Endothelial cell of umbilical vein (primary cell): ENCODE results near the gene HOXC12. TPM values are rescaled to one million over a fixed set of nuclear protein-coding genes. Genes with fewer than 3 reads are reported as not detected.

ENCODE experiments used
- BruUV-seq: library from RNA; stranded (reverse); fragments of 400-500 nt; replicated peaks from 2 replicates; lab custom pipeline; 2021; lab: Mats Ljungman, UMichigan
- CTCF ChIA-PET: fragments of 300-600, 350-600 bp; sonication (Branson Sonifier 250); formaldehyde crosslinking; loops from one replicate; lab custom pipeline; 2021; ENCODE audit warnings: antibody characterized with exemption, inconsistent platforms; lab: Charles Lee
- POLR2A ChIA-PET: fragments of 300-600, 350-600 bp; sonication (Branson Sonifier 250); formaldehyde crosslinking; loops from one replicate; lab custom pipeline; 2021; ENCODE audit warnings: antibody characterized with exemption, inconsistent platforms; lab: Charles Lee
- DNase-seq: peaks from one replicate; pipeline ENCODE4 v3.0.0-alpha.2; 2011; ENCODE audit warnings: low read depth, low spot score
- FAIRE-seq: peaks from 2 replicates; lab custom pipeline; 2011; peaks lifted over from hg19 to GRCh38; lab: Jason Lieb, UNC
- H2AFZ ChIP-seq: 2 replicates; pipeline ENCODE4 v1.6.0; 2012; ENCODE audit warnings: low read depth, low read length, control low read depth, inconsistent platforms
- H3K27ac ChIP-seq: 2 replicates; pipeline ENCODE4 v1.5.1; 2011; ENCODE audit warnings: low read depth, mild to moderate bottlenecking, control low read depth, low read length, moderate library complexity; ENCODE audit not compliant: insufficient read depth
- H3K27me3 ChIP-seq, 2 experiments: 2 replicates each; pipeline versions ENCODE4 v1.6.0 to v1.6.1; 2011; ENCODE audit warnings: low read length in 2 of 2, mixed read lengths in 1 of 2; ENCODE audit not compliant: control insufficient read depth in 2 of 2, insufficient read depth in 2 of 2
- H3K36me3 ChIP-seq, 2 experiments: 2 replicates in 1 of 2; 3 replicates in 1 of 2; pipeline ENCODE4 v1.5.1; 2011; ENCODE audit warnings: low read length in 2 of 2, mild to moderate bottlenecking in 1 of 2, moderate library complexity in 1 of 2; ENCODE audit not compliant: control insufficient read depth in 2 of 2, insufficient read depth in 2 of 2; ENCODE audit errors: extremely low read depth in 1 of 2
- H3K4me1 ChIP-seq: 3 replicates; pipeline ENCODE4 v1.5.1; 2011; ENCODE audit warnings: mild to moderate bottlenecking, low read length; ENCODE audit not compliant: control insufficient read depth, insufficient read depth; ENCODE audit errors: extremely low read depth
- H3K4me2 ChIP-seq: 2 replicates; pipeline ENCODE4 v1.6.1; 2011; ENCODE audit warnings: low read length, control low read depth, mixed read lengths; ENCODE audit not compliant: insufficient read depth
- H3K4me3 ChIP-seq, 3 experiments: fragments of 200-600 bp in 1 of 3; sonication (generic), shearing (Covaris generic) in 1 of 3; replicated peaks in 1 of 3; 2 replicates each; pipeline ENCODE4 v1.5.1; 2011 to 2016; ENCODE audit warnings: control low read depth in 3 of 3, low read length in 3 of 3, mild to moderate bottlenecking in 2 of 3, inconsistent platforms in 1 of 3, low read depth in 1 of 3, moderate library complexity in 1 of 3; ENCODE audit not compliant: insufficient read depth in 1 of 3
- H3K79me2 ChIP-seq: 2 replicates; pipeline ENCODE4 v1.6.0; 2012; ENCODE audit warnings: low read length, inconsistent platforms; ENCODE audit not compliant: control insufficient read depth, insufficient read depth
- H3K9ac ChIP-seq: replicated peaks from 2 replicates; pipeline ENCODE3; 2011; ENCODE audit warnings: low read length, control low read depth; ENCODE audit not compliant: insufficient read depth; ENCODE audit errors: extremely low read depth
- H3K9me1 ChIP-seq: replicated peaks from 3 replicates; pipeline ENCODE4 v1.6.0; 2011; ENCODE audit warnings: mild to moderate bottlenecking, low read length; ENCODE audit not compliant: control insufficient read depth, insufficient read depth; ENCODE audit errors: extremely low read depth
- H3K9me3 ChIP-seq: replicated peaks from 2 replicates; pipeline ENCODE4 v1.5.1; 2012; ENCODE audit warnings: low read length, inconsistent platforms; ENCODE audit not compliant: control insufficient read depth, insufficient read depth
- H4K20me1 ChIP-seq: replicated peaks from 2 replicates; pipeline ENCODE3; 2011; ENCODE audit warnings: mild to moderate bottlenecking, low read length; ENCODE audit not compliant: control insufficient read depth, insufficient read depth; ENCODE audit errors: extremely low read depth
- EZH2 ChIP-seq: IDR thresholded peaks from 2 replicates; pipeline ENCODE4 v1.6.1; 2012; ENCODE audit warnings: borderline replicate concordance, low read depth, mild to moderate bottlenecking, moderate library complexity, low read length, inconsistent platforms; ENCODE audit not compliant: severe bottlenecking
- FOS ChIP-seq: IDR thresholded peaks from 2 replicates; pipeline ENCODE4 v1.6.1; 2011; ENCODE audit warnings: mild to moderate bottlenecking, low read length, moderate library complexity, borderline replicate concordance; ENCODE audit not compliant: insufficient read depth
- GATA2 ChIP-seq: IDR thresholded peaks from 2 replicates; pipeline ENCODE4 v1.7.0; 2011; ENCODE audit warnings: low read depth, mild to moderate bottlenecking, moderate library complexity, mixed read lengths, low read length; ENCODE audit not compliant: insufficient read length, insufficient read depth
- JUN ChIP-seq: IDR thresholded peaks from 2 replicates; pipeline ENCODE4 v1.6.1; 2011; ENCODE audit warnings: borderline replicate concordance, low read depth; ENCODE audit not compliant: insufficient read length, insufficient read depth
- MYC ChIP-seq: IDR thresholded peaks from one replicate; pipeline ENCODE4 v1.6.1; 2011; ENCODE audit warnings: mild to moderate bottlenecking, low read depth, low read length
- POLR2A ChIP-seq: IDR thresholded peaks from 2 replicates; pipeline ENCODE4 v1.6.1; 2012; ENCODE audit warnings: low read depth, mild to moderate bottlenecking, control low read depth, low read length
- POLR2AphosphoS5 ChIP-seq: IDR thresholded peaks from 2 replicates; pipeline ENCODE4 v1.6.1; 2012; ENCODE audit warnings: low read depth, mild to moderate bottlenecking, control low read depth, low read length, moderate library complexity; ENCODE audit not compliant: insufficient read depth
- dilution Hi-C: fragments of 300-500 bp; cut with MboI; formaldehyde crosslinking; loops from one replicate; pipeline ENCODE4 v1.15.0; 2019; ENCODE audit warnings: low sequenced_read_pairs; ENCODE audit not compliant: extremely low pct_ligation_motif_present
- intact Hi-C: fragments of 100-400 bp; cut with micrococcal nuclease; formaldehyde crosslinking; loops from one replicate; pipeline ENCODE4 v1.10.0; 2022
- polyA plus RNA-seq, 4 experiments: library from polyadenylated mRNA; depleted of rRNA in 3 of 4; stranded (reverse) in 3 of 4; unstranded in 1 of 4; fragments of >200 nt; gene quantifications; 2 replicates each; pipeline versions ENCODE4 v1.2.1 to v1.2.3, GENCODE V29; 2011 to 2012; ENCODE audit warnings: missing spikeins in 1 of 4
- total RNA-seq: library from RNA; stranded (reverse); gene quantifications from 2 replicates; pipeline ENCODE4 v1.2.3, GENCODE V29; 2021
- TF ChIP-seq, protein P1 (sequence below), 2 donors: IDR thresholded peaks; 1 replicate in 1 of 2; 2 replicates in 1 of 2; pipeline ENCODE4 v1.5.1; 2011; ENCODE audit warnings: low read length in 2 of 2, mild to moderate bottlenecking in 2 of 2, moderate library complexity in 2 of 2, control low read depth in 1 of 2, inconsistent platforms in 1 of 2, low read depth in 1 of 2; ENCODE audit not compliant: insufficient read depth in 1 of 2; ENCODE audit errors: extremely low read depth in 1 of 2
- TF ChIP-seq, protein P2 (sequence below): IDR thresholded peaks from 2 replicates; pipeline ENCODE4 v1.6.1; 2011; ENCODE audit not compliant: insufficient read depth, insufficient read length

Gene HOXC12
- total and polyA plus RNA-seq, 2 donors (not counting 3 experiments of a cell fraction or from before 2014, with no cell fraction given), result not detected

DNA sequence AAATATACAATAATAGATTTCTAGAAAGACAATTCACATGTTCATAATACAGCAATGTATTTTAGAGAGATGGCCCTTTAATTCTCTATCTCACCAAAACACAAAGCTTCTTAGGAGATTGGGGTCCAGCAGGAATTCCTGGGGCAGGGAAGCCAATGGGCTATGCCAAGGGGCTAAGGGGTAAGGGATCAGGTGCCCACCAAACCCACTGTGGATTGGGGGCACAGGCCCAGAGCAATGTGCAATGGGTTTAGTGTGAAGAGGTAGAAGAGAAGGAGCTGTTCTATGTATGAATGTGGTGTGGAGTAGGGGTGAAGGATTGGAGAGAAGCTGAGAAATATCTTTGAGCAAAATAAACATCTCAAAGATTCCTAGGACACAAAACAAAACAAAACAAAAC, 13.5 kb upstream of the HOXC12 start:
- Histone ChIP-seq H3K4me2 (no peak overlapping the region), H3K9me3 (no peaks in the 10 kb centered on the region), H3K27me3 (peaks cover 78 to 95% of the 10 kb centered on the region in 2 experiments), H2AFZ (no peak overlapping the region), H3K36me3 (no peaks in the 10 kb centered on the region), H3K27ac (no peak overlapping the region), H3K9ac (no peak overlapping the region), H3K4me1 (no peaks in the 10 kb centered on the region), H3K4me3 (no peak overlapping the region), H4K20me1 (no peaks in the 10 kb centered on the region), H3K9me1 (no peaks in the 10 kb centered on the region), H3K79me2 (no peaks in the 10 kb centered on the region)
- intact Hi-C loops (no loop called here), dilution Hi-C loops (no loop called here)
- BruUV-seq, result no TSS peak
- ChIA-PET POLR2A (no interaction called here), CTCF (interaction anchor here (1.2 to 2.2 kb wide), 2 partner anchors 10 to 260 kb away, joined by 3 to 9 read pairs; no protein-coding TSS in a partner anchor)
- FAIRE-seq (no peak), DNase-seq (no peak)
- TF ChIP-seq GATA2 (no peak), POLR2A (no peak), MYC (no peak), JUN (no peak), POLR2AphosphoS5 (no peak), FOS (no peak), EZH2 (no peak)
- TF ChIP-seq, protein P1, sequence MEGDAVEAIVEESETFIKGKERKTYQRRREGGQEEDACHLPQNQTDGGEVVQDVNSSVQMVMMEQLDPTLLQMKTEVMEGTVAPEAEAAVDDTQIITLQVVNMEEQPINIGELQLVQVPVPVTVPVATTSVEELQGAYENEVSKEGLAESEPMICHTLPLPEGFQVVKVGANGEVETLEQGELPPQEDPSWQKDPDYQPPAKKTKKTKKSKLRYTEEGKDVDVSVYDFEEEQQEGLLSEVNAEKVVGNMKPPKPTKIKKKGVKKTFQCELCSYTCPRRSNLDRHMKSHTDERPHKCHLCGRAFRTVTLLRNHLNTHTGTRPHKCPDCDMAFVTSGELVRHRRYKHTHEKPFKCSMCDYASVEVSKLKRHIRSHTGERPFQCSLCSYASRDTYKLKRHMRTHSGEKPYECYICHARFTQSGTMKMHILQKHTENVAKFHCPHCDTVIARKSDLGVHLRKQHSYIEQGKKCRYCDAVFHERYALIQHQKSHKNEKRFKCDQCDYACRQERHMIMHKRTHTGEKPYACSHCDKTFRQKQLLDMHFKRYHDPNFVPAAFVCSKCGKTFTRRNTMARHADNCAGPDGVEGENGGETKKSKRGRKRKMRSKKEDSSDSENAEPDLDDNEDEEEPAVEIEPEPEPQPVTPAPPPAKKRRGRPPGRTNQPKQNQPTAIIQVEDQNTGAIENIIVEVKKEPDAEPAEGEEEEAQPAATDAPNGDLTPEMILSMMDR (IDR thresholded peaks at IDR 0.05; ENCODE audit: extremely low read depth in 1 of 2, insufficient read depth in 1 of 2, low read depth in 1 of 2, low read length in 2 of 2), result no peak
- TF ChIP-seq, protein P2, sequence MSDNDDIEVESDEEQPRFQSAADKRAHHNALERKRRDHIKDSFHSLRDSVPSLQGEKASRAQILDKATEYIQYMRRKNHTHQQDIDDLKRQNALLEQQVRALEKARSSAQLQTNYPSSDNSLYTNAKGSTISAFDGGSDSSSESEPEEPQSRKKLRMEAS, result no peak
